Chondrocyte (in vitro differentiated cells): Measurements from ENCODE around the gene THAP11. TPM values are rescaled to one million over a fixed set of nuclear protein-coding genes. Genes with fewer than 3 reads are reported as not detected.

Experiments
- DNase-seq: peaks from one replicate; pipeline ENCODE4 v3.0.0; 2021; ENCODE audit warnings: mixed read lengths, low spot score
- H3K27ac Mint-ChIP-seq: one replicate; pipeline ENCODE4 v1.8.0; 2021; ENCODE audit warnings: mild to moderate bottlenecking, moderate library complexity, mixed read lengths; ENCODE audit not compliant: unreplicated experiment
- H3K27me3 Mint-ChIP-seq: 2 replicates; pipeline ENCODE4 v1.8.0; 2021; ENCODE audit warnings: low read depth, mixed read lengths
- H3K36me3 Mint-ChIP-seq: 2 replicates; pipeline ENCODE4 v1.8.0; 2021; ENCODE audit warnings: low read depth, mixed read lengths
- H3K4me1 Mint-ChIP-seq: 2 replicates; pipeline ENCODE4 v1.8.0; 2021; ENCODE audit warnings: low read depth, mild to moderate bottlenecking, mixed read lengths
- H3K4me3 Mint-ChIP-seq: one replicate; pipeline ENCODE4 v1.8.0; 2021; ENCODE audit warnings: mild to moderate bottlenecking, moderate library complexity, mixed read lengths; ENCODE audit not compliant: unreplicated experiment
- H3K9me3 Mint-ChIP-seq: 2 replicates; pipeline ENCODE4 v1.8.0; 2021; ENCODE audit warnings: low read depth, mixed read lengths
- CTCF ChIP-seq: fragments of 200-600 bp; sonication (generic); IDR thresholded peaks from 2 replicates; pipeline ENCODE4 v1.5.0; 2021; ENCODE audit warnings: antibody characterized with exemption, mild to moderate bottlenecking, moderate library complexity
- long read RNA-seq: library from polyadenylated mRNA; stranded (forward); transcript quantifications from one replicate; pipeline ENCODE4 v2.0.0, GENCODE V29; 2021
- total RNA-seq: library from RNA; stranded (reverse); gene quantifications from 3 replicates; pipeline ENCODE4 v1.2.1, GENCODE V29; 2021

The THAP11 gene
- total RNA-seq: 25.3 to 26.3 TPM (median 25.7 TPM) in 3 replicates
- long read RNA-seq, transcript THAP11-201 (1 exons, 2,114 nt): major isoform, 90 of 90 reads
- long read RNA-seq, partial matches to known transcripts: 0 of 90 reads
- long read RNA-seq, other reads (novel, unspliced or antisense): 0 of 90 reads

- peaks cover 38% of the 10 kb centered on the region for H3K4me1 Mint-ChIP-seq
- H3K27ac Mint-ChIP-seq: peak within 1 kb of the TSS; percentile 97
- H3K9me3 Mint-ChIP-seq: no peaks in the 10 kb centered on the region
- peaks cover 2% of the 10 kb centered on the region for H3K36me3 Mint-ChIP-seq
- DNase-seq: peak; percentile 96
- H3K4me3 Mint-ChIP-seq: peak within 1 kb of the TSS; percentile 91
- no peaks in the 10 kb centered on the region for H3K27me3 Mint-ChIP-seq
- peak; percentile 85 for TF ChIP-seq CTCF
These were observed at the start of gene THAP11 for GRCh38 chr16:67841816-67842508. Gene THAP11, plus strand, starts transcription at chr16:67842320. Its CDS starts 235 bp downstream, at chr16:67842555.

GRCh38 chr16:67796099-67796718 lies 45.9 kb upstream of the THAP11 start:
- DNase-seq: no peak
- H3K27me3 Mint-ChIP-seq: no peaks in the 10 kb centered on the region
- H3K4me3 Mint-ChIP-seq: no peak overlapping the region
- no peak for TF ChIP-seq CTCF
- no peak overlapping the region for H3K27ac Mint-ChIP-seq
- no peaks in the 10 kb centered on the region for H3K9me3 Mint-ChIP-seq
- H3K4me1 Mint-ChIP-seq: peaks cover 9% of the 10 kb centered on the region
- peaks cover 7% of the 10 kb centered on the region for H3K36me3 Mint-ChIP-seq

DNA sequence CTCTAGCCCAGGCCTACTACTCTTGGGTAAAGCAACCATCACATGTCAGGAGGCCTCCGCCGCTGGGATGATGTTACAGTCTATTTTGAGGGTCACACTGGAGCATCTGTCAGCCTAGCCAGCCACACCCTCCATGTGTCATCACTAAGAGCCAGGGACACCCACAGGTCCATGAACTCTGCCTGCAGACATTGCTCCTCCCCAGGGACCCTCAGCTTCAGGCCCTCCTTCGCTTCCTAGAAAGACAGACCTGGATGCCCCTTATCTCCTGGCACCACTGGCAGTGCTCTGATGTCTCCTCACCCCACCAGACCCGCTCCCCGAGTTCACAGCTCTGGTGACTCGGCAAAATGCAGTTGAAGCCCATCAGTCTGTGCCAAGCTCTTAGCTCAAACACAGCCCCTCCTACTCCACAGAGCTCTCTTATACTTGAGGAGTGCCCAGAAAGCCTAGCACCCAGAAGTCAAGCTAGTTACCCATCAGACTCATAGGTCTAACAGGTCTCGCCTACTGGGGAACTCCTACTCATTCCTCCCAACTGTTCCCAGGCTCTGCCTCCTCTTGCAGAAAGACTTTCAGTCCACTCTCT lies 41.7 kb upstream of the THAP11 start:
- Mint-ChIP-seq H3K27ac (peak overlapping the region; percentile 42), H3K9me3 (no peaks in the 10 kb centered on the region), H3K36me3 (peaks cover 12% of the 10 kb centered on the region), H3K27me3 (no peaks in the 10 kb centered on the region), H3K4me3 (no peak overlapping the region), H3K4me1 (peaks cover 18% of the 10 kb centered on the region)
- TF ChIP-seq CTCF: no peak
- no peak for DNase-seq

DNA sequence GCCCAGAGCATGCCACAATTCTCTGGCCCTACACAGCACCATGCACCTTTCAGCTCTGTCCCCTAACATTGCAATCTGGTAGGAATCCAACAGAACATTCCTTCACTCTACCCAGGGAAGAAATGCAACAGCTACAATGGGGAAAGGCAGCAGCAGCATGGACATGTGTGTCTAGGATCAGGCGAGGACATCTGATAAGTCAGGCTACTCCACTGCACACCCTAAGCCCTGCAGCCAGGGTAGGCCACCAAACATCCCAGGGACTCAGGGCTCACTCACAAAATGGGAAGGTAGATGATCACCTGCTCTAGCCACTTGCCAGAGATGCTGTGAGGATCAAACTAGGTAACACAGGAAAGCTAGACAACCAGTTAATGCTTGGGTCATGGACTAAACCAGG lies 40.9 kb upstream of the THAP11 start:
- Mint-ChIP-seq H3K36me3 (peaks cover 12% of the 10 kb centered on the region), H3K9me3 (no peaks in the 10 kb centered on the region), H3K27me3 (no peaks in the 10 kb centered on the region), H3K27ac (no peak overlapping the region), H3K4me3 (no peak overlapping the region), H3K4me1 (peaks cover 23% of the 10 kb centered on the region)
- TF ChIP-seq CTCF: no peak
- no peak for DNase-seq

DNA sequence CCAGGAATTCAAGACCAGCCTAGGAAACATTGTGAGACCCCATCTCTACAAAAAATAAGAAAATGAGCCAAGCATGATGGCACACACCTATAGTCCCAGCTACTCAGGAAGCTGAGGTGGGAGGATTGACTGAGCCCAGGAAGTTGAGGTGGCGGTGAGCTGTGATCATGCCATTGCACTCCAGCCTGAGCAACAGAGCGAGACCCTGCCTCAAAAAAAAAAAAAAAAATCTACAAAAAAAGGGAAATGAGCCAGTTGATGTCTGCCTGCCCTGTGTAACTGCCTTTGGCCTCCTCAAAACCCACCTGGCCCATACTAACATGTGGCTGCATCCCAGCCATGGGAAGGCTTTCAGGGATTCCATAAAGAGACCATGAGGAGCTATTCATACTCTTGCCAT lies 40.2 kb upstream of the THAP11 start:
- Mint-ChIP-seq H3K4me1 (peaks cover 23% of the 10 kb centered on the region), H3K27me3 (no peaks in the 10 kb centered on the region), H3K4me3 (no peak overlapping the region), H3K9me3 (no peaks in the 10 kb centered on the region), H3K36me3 (peaks cover 12% of the 10 kb centered on the region), H3K27ac (no peak overlapping the region)
- TF ChIP-seq CTCF: no peak
- no peak for DNase-seq
